ENCODE results near the gene PPIL1.

PPIL1 gene

DNA sequence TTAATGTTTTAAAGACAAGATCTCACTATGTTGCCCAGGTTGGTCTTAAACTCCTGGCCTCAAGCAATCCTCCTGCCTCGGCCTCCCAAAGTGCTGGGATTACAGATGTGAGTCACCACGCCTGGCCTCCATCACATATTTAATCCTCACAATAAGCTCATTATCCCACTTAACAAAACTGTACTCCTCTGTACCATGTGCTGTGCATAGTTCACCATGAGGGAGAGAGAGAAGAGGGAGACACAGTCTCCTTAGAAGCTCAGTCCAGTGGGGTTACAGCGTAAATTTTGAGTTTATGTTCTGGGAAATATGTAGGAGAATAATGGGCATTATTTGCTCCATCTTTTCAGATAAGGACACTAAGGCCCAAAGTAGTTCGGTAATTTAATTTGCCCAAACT is 27.5 kb downstream of the PPIL1 start:
- TF ChIP-seq EZH2 (IDR thresholded peaks at IDR 0.05; ENCODE audit: borderline replicate concordance, low read length), result no peak
- no peak for TF ChIP-seq CTCF (IDR thresholded peaks at IDR 0.05; ENCODE audit: low read length)
- H3K9ac ChIP-seq (ENCODE audit: low read length), result no peak overlapping the region
- H4K20me1 ChIP-seq (ENCODE audit: insufficient read depth, low read length), result no peaks in the 10 kb centered on the region

DNA sequence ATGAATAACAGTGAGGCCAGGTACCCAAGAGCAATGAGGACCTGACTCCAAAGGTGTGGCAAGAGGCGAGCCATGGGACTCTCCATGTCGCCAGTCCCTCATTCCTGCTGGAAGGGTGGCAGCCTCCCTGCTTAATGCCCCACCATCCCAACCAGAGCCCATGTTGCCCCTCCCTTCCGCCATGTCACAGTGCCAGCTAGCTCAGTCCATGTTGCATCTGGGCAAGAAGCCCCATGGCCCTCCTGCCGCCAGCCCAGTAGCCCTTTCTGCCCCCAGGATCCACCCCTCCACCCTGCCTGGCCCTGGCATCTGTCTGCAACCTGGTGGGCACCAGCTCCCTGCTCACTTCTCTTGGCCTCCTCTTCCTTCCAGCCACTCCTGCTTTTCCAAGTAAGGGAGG is 29.4 kb downstream of the PPIL1 start:
- Histone ChIP-seq H3K36me3 (ENCODE audit: insufficient read depth, low read length) (peaks cover under 1% of the 10 kb centered on the region), H3K4me1 (ENCODE audit: insufficient read depth, low read length, severe bottlenecking) (peaks cover 4% of the 10 kb centered on the region), H3K79me2 (ENCODE audit: insufficient read depth, low read length) (no peaks in the 10 kb centered on the region), H3K9me3 (ENCODE audit: low read length) (no peaks in the 10 kb centered on the region), H3F3A (ENCODE audit: insufficient read depth, low read length) (no peaks in the 10 kb centered on the region), H3K4me2 (ENCODE audit: low read length) (no peak overlapping the region), H3K9ac (ENCODE audit: low read length) (no peak overlapping the region), H2AFZ (ENCODE audit: low read length) (no peak overlapping the region), H3K27me3 (ENCODE audit: insufficient read depth, low read length) (no peaks in the 10 kb centered on the region), H3K9me2 (ENCODE audit: low read depth, low read length) (no peaks in the 10 kb centered on the region), H4K20me1 (ENCODE audit: insufficient read depth, low read length) (no peaks in the 10 kb centered on the region), H3K4me3 (ENCODE audit: low read depth, low read length, poor library complexity, severe bottlenecking) (no peak overlapping the region), H3K27ac (ENCODE audit: low read depth, low read length, poor library complexity, severe bottlenecking) (no peak overlapping the region)
- TF ChIP-seq EZH2 (IDR thresholded peaks at IDR 0.05; ENCODE audit: borderline replicate concordance, low read length) (no peak), CTCF (IDR thresholded peaks at IDR 0.05; ENCODE audit: low read length) (no peak)

More for the DNA sequence above, 27.5 kb downstream of the PPIL1 start:
- Histone ChIP-seq H3K9me2 (ENCODE audit: low read depth, low read length) (no peaks in the 10 kb centered on the region), H3K79me2 (ENCODE audit: insufficient read depth, low read length) (no peaks in the 10 kb centered on the region), H3F3A (ENCODE audit: insufficient read depth, low read length) (no peaks in the 10 kb centered on the region), H3K4me2 (ENCODE audit: low read length) (no peak overlapping the region), H3K4me3 (ENCODE audit: low read depth, low read length, poor library complexity, severe bottlenecking) (no peak overlapping the region), H2AFZ (ENCODE audit: low read length) (no peak overlapping the region), H3K9me3 (ENCODE audit: low read length) (peaks cover 3% of the 10 kb centered on the region), H3K36me3 (ENCODE audit: insufficient read depth, low read length) (peaks cover 18% of the 10 kb centered on the region), H3K27ac (ENCODE audit: low read depth, low read length, poor library complexity, severe bottlenecking) (no peak overlapping the region), H3K4me1 (ENCODE audit: insufficient read depth, low read length, severe bottlenecking) (no peaks in the 10 kb centered on the region), H3K27me3 (ENCODE audit: insufficient read depth, low read length) (no peaks in the 10 kb centered on the region)

- Histone ChIP-seq H3K4me1 (ENCODE audit: insufficient read depth, low read length, severe bottlenecking) (peaks cover 8% of the 10 kb centered on the region), H3K4me3 (ENCODE audit: low read depth, low read length, poor library complexity, severe bottlenecking) (no peak overlapping the region), H3K9ac (ENCODE audit: low read length) (no peak overlapping the region), H3K4me2 (ENCODE audit: low read length) (no peak overlapping the region), H3K27ac (ENCODE audit: low read depth, low read length, poor library complexity, severe bottlenecking) (no peak overlapping the region), H3K36me3 (ENCODE audit: insufficient read depth, low read length) (no peaks in the 10 kb centered on the region), H3K27me3 (ENCODE audit: insufficient read depth, low read length) (no peaks in the 10 kb centered on the region), H3K9me3 (ENCODE audit: low read length) (no peaks in the 10 kb centered on the region), H4K20me1 (ENCODE audit: insufficient read depth, low read length) (no peaks in the 10 kb centered on the region), H3F3A (ENCODE audit: insufficient read depth, low read length) (no peaks in the 10 kb centered on the region), H3K79me2 (ENCODE audit: insufficient read depth, low read length) (no peaks in the 10 kb centered on the region), H3K9me2 (ENCODE audit: low read depth, low read length) (no peaks in the 10 kb centered on the region), H2AFZ (ENCODE audit: low read length) (no peak overlapping the region)
- TF ChIP-seq EZH2 (IDR thresholded peaks at IDR 0.05; ENCODE audit: borderline replicate concordance, low read length) (no peak), CTCF (IDR thresholded peaks at IDR 0.05; ENCODE audit: low read length) (no peak)
Observed at GRCh38 chr6:36844232-36845170, 30.1 kb downstream of the PPIL1 start.
